ENCODE measurements around the gene HOXD4. TPM values are rescaled to one million over a fixed set of nuclear protein-coding genes. Genes with fewer than 3 reads are reported as not detected.
A peak's percentile ranks its signal among the peaks of the same experiment; 100 is the strongest.

The HOXD4 gene
- polyA plus RNA-seq, 1 of the 3 experiments (the other 2 are of a cell fraction): 1.0 TPM

GRCh38 chr2:176107731-176108181, 43.6 kb upstream of the HOXD4 start:
- Histone ChIP-seq H2AFZ (ENCODE audit: low read depth) (no peak overlapping the region), H3K9ac (no peak overlapping the region), H3K36me3 (replicated peaks in 1 of 2; ENCODE audit: control insufficient read depth in 1 of 2, insufficient read depth in 2 of 2, low read length in 1 of 2) (no peaks in the 10 kb centered on the region), H3K9me3 (no peaks in the 10 kb centered on the region), H3K79me2 (ENCODE audit: insufficient read depth) (no peaks in the 10 kb centered on the region), H3K27ac (ENCODE audit: low read depth in 2 of 2, low read length in 1 of 2) (no peak overlapping the region), H3K4me3 (ENCODE audit: low read depth in 2 of 2, low read length in 1 of 2) (peak overlapping the region in 1 of 2 experiments; percentile 27; a peak in 2 of 4 replicates), H3F3A (replicated peaks; ENCODE audit: insufficient read depth) (peaks cover 11% of the 10 kb centered on the region), H3K9me2 (no peaks in the 10 kb centered on the region), H3K4me1 (ENCODE audit: control insufficient read depth in 1 of 2, insufficient read depth in 2 of 2, low read depth in 1 of 2, low read length in 1 of 2) (peaks cover 0 to 13% of the 10 kb centered on the region in 2 experiments; a peak in 3 of 4 replicates), H3K27me3 (ENCODE audit: insufficient read depth) (peaks cover 79% of the 10 kb centered on the region), H4K20me1 (ENCODE audit: insufficient read depth) (no peaks in the 10 kb centered on the region), H3K4me2 (no peak overlapping the region)
- POLR2A ChIA-PET: interaction anchor here (1.0 kb wide), 1 partner anchor 14 kb away, joined by 3 read pairs; the partner anchor contains the start of gene HOXD9
- CTCF ChIA-PET: interaction anchor here (1.0 to 17.7 kb wide), 6 partner anchors 12 to 856 kb away, joined by 3 to 264 read pairs (median 4); partner anchors contain the start of genes HOXD12, HOXD13 and HOXD9
- DNase-seq: peak; percentile 68
- no peak for TF ChIP-seq FOXM1 (IDR thresholded peaks at IDR 0.05; ENCODE audit: low read depth)
- TF ChIP-seq POLR2AphosphoS5 (IDR thresholded peaks at IDR 0.05; ENCODE audit: low read depth, low read length): no peak
- TF ChIP-seq RCOR1 (IDR thresholded peaks at IDR 0.05; ENCODE audit: low read length): no peak
- no peak for TF ChIP-seq TEAD4 (IDR thresholded peaks at IDR 0.05; ENCODE audit: borderline replicate concordance, insufficient read depth)
- no peak for TF ChIP-seq RFX5 (IDR thresholded peaks at IDR 0.05; ENCODE audit: low read length)
- no peak for TF ChIP-seq JUND (IDR thresholded peaks at IDR 0.05)
- no CpG with 5 or more reads among the region's 59 CpGs for WGBS (ENCODE audit: low lambda C conversion rate)

- Histone ChIP-seq H3K9me2 (no peaks in the 10 kb centered on the region), H3K4me3 (ENCODE audit: low read depth in 2 of 2, low read length in 1 of 2) (no peak overlapping the region), H3F3A (replicated peaks; ENCODE audit: insufficient read depth) (peaks cover 6% of the 10 kb centered on the region), H3K9ac (no peak overlapping the region), H3K79me2 (ENCODE audit: insufficient read depth) (no peaks in the 10 kb centered on the region), H3K4me2 (no peak overlapping the region), H3K27ac (ENCODE audit: low read depth in 2 of 2, low read length in 1 of 2) (no peak overlapping the region), H3K4me1 (ENCODE audit: control insufficient read depth in 1 of 2, insufficient read depth in 2 of 2, low read depth in 1 of 2, low read length in 1 of 2) (peaks cover 0 to 11% of the 10 kb centered on the region in 2 experiments; a peak in 2 of 4 replicates), H3K27me3 (ENCODE audit: insufficient read depth) (peaks cover 73% of the 10 kb centered on the region), H3K36me3 (replicated peaks in 1 of 2; ENCODE audit: control insufficient read depth in 1 of 2, insufficient read depth in 2 of 2, low read length in 1 of 2) (no peaks in the 10 kb centered on the region), H3K9me3 (no peaks in the 10 kb centered on the region), H4K20me1 (ENCODE audit: insufficient read depth) (no peaks in the 10 kb centered on the region), H2AFZ (ENCODE audit: low read depth) (no peak overlapping the region)
- 53% methylated on average over 25 of the region's 26 CpGs for WGBS (ENCODE audit: low lambda C conversion rate)
- ChIA-PET POLR2A (no interaction called here), CTCF (interaction anchor here (1.1 to 17.7 kb wide), 7 partner anchors 15 to 1639 kb away, joined by 3 to 264 read pairs (median 22); partner anchors contain the start of genes HOXD12, HOXD13 and HOXD9)
- no peak for DNase-seq
- TF ChIP-seq FOXM1 (IDR thresholded peaks at IDR 0.05; ENCODE audit: low read depth) (no peak), ZBTB33 (IDR thresholded peaks at IDR 0.05; ENCODE audit: borderline replicate concordance, low read depth) (no peak), JUND (IDR thresholded peaks at IDR 0.05) (no peak), RFX5 (IDR thresholded peaks at IDR 0.05; ENCODE audit: low read length) (no peak), REST (IDR thresholded peaks at IDR 0.05; ENCODE audit: low read depth, low read length) (no peak), MXI1 (IDR thresholded peaks at IDR 0.05; ENCODE audit: low read depth, low read length) (no peak), CHD2 (IDR thresholded peaks at IDR 0.05; ENCODE audit: low read length, partially characterized antibody) (no peak), YY1 (IDR thresholded peaks at IDR 0.05; ENCODE audit: low read depth) (no peak), POLR2AphosphoS5 (IDR thresholded peaks at IDR 0.05; ENCODE audit: low read depth, low read length) (no peak), USF2 (IDR thresholded peaks at IDR 0.05; ENCODE audit: borderline replicate concordance, low read depth, low read length) (no peak), GATA2 (CRISPR knock-in tag; IDR thresholded peaks at IDR 0.05) (no peak), TAF1 (IDR thresholded peaks at IDR 0.05; ENCODE audit: borderline replicate concordance, low read depth, low read length) (no peak), EP300 (IDR thresholded peaks at IDR 0.05; ENCODE audit: borderline replicate concordance in 1 of 2, low read depth in 1 of 2, low read length in 1 of 2) (no peak), USF1 (IDR thresholded peaks at IDR 0.05; ENCODE audit: borderline replicate concordance, low read depth) (no peak), FOXJ3 (CRISPR knock-in tag; IDR thresholded peaks at IDR 0.05) (no peak), MAX (IDR thresholded peaks at IDR 0.05; ENCODE audit: low read depth) (no peak)
Observed at GRCh38 chr2:176109192-176109901, 42.0 kb upstream of the HOXD4 start.

Measured in SK-N-SH (cell line).